ENCODE results near the gene GNG7.

DNA sequence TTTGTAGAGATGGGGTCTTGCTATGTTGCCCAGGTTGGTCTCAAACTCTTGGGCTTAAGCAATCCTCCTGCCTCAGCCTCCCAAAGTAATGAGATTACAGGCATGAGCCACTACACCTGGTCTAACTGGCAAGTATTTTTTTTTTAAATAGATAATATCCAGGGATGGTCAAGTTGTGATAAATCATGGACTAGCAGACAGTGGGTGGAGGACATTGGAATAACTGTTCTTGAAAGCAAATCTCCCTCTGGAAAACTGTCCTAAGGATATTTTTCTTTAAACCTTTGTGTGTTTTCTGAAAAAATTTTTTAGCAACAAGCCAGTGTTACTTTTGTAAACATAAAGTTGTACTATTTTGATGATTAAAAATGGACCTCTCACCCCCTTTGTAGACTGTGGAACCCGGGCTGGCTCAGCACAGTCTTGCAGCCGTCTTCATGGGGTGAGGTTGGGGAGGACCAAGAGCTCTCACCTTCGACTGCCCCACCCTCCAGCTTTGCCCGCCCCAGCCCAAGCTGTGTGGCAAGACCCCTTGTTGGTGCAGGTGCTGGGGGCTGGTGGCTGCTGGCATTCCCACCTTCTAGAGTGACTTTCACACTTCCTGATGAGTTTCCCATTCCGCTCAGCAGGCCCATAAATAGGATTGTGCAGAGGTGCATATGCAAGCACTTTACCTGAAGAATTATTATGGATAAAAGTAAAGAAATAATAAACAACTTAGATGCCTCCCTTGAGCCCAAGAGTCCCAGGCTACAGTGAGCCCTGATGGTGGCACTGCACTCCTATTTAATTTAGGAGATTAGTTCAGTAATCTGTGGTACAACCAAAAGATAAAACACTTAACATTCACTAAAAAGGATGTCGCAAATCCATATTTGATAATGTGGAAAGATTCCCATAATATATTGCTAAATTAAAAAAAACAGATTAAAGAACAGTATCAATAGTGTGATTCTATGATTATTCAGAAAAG, 119.2 kb downstream of the GNG7 start:
- TF ChIP-seq EZH2 (IDR thresholded peaks at IDR 0.05; ENCODE audit: borderline replicate concordance, low read length), result no peak
- TF ChIP-seq, protein P1, sequence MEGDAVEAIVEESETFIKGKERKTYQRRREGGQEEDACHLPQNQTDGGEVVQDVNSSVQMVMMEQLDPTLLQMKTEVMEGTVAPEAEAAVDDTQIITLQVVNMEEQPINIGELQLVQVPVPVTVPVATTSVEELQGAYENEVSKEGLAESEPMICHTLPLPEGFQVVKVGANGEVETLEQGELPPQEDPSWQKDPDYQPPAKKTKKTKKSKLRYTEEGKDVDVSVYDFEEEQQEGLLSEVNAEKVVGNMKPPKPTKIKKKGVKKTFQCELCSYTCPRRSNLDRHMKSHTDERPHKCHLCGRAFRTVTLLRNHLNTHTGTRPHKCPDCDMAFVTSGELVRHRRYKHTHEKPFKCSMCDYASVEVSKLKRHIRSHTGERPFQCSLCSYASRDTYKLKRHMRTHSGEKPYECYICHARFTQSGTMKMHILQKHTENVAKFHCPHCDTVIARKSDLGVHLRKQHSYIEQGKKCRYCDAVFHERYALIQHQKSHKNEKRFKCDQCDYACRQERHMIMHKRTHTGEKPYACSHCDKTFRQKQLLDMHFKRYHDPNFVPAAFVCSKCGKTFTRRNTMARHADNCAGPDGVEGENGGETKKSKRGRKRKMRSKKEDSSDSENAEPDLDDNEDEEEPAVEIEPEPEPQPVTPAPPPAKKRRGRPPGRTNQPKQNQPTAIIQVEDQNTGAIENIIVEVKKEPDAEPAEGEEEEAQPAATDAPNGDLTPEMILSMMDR (conservative IDR thresholded peaks at IDR 0.05 in 1 of 2, IDR thresholded peaks at IDR 0.05 in 1 of 2; ENCODE audit: extremely low read depth in 1 of 2, insufficient read depth in 1 of 2, low read depth in 1 of 2, low read length in 2 of 2), result no peak

Data from mammary epithelial cell (primary cell).